GM18909 (cell line): ENCODE measurements around the gene STXBP6.

ENCODE experiments used
- ATAC-seq: cut with Tn5 transposase; IDR thresholded peaks from one replicate; pipeline ENCODE4 v1.9.1; 2021; ENCODE audit warnings: mild to moderate bottlenecking; ENCODE audit not compliant: unreplicated experiment, poor library complexity

STXBP6 gene

GRCh38 chr14:25053585-25053984 is 3.6 kb upstream of the STXBP6 start:
- no peak for ATAC-seq

DNA sequence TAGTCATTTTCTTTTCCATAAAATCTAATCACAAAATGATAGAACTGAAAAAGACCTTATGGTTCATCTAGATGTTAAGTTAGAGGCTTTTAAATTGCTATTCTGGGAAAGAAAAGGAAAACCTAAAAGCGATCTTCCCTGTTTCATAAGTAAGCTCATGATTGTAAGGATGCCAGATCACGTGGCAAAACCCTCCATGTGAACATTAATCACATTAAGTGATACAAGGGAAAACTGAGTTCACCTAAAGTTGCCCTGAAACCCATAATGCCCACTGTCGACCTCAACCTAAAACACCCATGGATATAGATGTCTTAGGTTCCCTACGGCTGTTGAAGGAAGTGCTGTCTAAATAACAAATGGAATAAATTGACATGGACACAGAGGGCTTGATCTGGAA is 3.0 kb upstream of the STXBP6 start:
- ATAC-seq: no peak

DNA sequence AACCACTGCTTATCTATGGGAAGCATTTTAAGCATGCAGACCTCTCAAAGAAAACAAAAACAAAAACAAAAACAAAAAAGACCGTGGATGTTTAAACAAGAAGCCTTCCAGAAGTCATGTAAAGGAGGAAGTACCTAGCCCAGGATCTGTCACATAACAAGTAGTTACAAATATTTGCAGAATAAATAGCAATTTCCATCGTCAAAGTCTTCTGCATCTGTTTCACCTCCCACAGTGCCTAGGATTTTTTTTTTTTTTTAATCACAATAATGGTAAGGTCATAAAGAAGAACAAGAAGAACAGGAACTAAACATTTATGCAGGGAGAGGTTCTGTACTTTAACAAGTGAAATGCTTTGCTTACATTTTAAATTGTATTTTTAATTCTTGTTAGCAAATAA is 2.4 kb upstream of the STXBP6 start:
- no peak for ATAC-seq

- no peak for ATAC-seq
Observed at GRCh38 chr14:25050269-25051150, 563 bp upstream of the STXBP6 start.

DNA sequence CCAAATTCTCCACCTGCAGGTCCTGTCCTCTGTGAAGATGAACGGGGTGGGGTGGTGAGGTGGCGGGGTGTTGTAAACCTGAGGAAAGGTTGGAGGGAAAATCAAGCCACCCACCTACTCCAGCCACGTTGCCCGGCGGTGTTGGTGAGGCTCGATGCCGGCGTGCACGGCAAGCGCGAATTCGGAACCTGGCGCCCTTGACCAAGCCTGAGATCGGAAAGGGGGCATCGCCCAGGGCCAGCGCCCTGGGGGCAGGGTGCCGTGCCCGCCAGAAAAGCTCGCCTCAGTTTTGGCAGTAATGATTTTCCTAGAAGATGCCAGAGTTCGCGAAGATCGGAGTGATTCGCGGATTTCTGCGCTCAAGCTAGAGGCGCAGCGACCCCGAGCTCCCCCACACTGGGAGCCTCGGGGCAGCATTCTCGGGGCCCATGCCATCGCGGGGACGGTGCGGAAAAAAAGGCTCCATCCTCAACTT is 817 bp downstream of the STXBP6 start:
- no peak for ATAC-seq

DNA sequence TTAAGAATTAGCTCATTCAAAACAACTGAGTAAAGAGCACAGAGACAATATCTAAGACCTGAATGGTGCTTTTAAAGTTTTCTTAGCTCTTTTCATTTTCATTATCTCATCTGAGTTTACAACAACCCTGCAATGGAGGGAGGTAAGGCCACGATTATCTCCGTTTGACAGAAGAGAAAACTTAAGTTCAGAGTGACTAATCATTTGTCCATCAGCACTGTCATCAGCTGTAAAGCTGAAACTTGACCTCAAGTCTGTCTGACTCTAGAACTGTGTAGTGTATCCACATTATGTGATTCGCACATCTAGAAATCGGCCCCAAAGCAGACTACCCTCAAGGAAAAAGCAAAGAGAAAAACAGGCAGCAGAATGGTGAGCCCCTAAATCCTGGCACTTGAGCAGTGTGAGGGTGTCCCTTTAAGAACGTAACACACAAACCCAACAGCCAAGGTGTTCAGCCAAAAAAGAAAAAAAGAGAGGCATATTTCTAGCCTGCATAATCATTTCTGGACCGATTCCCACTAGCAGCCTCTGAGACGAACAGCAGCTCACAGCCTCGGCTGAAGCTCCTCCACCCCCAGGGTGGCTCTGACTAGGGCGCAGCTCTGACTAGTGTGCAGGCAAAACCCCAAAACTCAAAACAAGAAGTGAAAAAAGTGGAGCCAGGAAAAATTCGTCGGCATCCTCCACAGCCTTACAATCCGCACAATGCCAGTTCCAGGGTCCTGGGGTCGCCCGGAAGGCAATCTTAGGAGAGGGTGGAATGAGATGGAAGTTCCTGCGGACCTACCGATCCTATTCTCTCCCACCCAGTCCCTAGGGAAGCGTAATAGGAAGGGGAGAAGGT is 1.6 kb downstream of the STXBP6 start:
- no peak for ATAC-seq

DNA sequence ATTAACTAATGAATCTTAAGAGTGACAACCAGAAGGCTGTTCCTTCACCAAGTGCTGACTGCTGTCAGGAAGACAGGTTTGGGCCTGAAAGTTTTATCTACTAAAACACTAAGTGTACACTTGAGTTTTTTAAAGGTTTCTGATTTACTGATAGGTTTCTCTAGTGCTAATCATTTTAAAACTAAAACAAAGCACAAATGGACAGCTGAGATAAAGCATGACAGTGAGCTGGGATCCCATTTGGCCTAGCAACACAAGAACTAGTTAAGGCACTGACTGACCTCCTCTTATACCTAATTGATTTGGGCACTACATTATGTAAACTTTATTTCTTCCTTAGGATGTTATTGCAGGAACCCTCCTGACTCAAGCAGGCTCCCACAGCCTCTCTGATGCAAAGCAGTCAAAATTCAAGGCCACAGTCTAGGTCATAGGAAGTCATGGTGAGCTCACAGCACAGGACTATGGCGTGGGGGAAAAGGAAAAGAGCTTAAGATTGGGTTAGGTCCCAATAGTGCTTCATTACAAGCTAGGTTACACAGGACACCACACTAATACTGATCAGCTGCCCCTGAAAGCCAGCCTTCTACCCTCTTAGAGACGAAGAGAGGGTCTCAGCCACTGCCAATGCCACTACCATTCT is 3.5 kb downstream of the STXBP6 start:
- ATAC-seq: no peak

GRCh38 chr14:25044106-25044698 is 5.7 kb downstream of the STXBP6 start:
- ATAC-seq: no peak

GRCh38 chr14:25042362-25043299 is 7.3 kb downstream of the STXBP6 start:
- ATAC-seq: no peak

DNA sequence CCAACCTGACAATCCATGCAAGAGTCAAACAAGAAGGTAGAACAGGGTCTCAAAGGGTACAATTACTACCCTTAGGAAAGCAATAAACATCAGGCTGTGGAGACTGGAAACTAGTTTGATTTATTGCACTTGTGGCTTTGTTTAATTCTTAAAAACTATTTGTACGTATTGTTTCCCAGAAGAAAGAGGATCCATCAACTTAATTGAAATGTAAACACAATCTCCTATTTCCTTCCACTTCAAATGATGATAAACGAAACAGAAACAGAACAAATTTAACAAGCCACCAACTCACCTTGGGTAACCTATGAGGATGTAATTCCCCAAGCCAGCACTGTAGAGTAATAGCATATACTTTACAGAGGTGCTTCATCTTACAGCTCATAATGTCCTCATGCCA is 8.0 kb downstream of the STXBP6 start:
- no peak for ATAC-seq

GRCh38 chr14:25041484-25041883 is 8.5 kb downstream of the STXBP6 start:
- no peak for ATAC-seq

GRCh38 chr14:25039933-25040332 is 10.0 kb downstream of the STXBP6 start:
- no peak for ATAC-seq

DNA sequence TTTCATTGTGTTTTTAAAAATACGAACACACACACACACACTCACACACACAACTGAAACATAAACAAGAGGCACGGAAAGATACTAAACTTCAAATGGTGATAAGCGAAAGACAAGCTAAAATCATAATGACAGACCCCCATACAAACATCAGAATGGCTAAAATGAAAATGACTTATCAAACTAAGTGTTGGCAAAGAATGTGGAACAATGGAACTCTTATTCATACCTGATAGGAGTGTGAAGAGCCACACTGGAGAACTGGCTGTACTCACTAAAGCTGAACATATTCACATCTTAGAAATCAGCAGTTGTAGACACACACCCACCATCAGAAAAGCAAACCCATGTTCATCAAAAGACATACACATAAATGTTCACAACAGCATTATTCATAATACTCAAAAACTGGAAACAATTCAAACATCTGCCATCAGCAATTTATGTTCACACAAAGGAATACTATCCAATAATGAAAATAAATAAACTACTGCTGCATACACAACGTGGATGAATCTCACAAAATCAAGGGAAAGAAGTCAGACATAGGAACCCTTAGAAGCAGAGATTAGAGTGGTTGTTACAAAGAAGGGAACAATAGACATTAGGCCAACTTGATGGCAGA is 11.8 kb downstream of the STXBP6 start:
- ATAC-seq: no peak

DNA sequence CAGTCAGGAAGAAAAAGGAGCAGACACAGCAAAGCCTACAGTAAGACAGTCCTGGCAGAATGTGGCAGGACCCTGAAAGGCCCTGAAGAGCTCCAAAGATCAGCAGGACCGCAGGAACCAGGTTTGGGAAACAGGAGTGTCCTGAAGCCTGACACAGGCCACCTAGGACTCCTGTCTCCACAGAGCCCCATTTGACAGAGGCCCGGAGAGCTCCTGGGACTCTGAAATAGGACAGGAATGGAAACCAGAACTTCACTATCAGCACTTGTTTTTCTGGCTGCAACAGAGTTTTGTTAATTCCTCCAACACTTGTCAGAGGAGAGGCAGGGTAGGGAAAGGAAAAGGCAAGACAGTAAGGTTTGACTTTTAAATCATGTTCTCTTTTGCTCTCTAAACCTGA is 12.9 kb downstream of the STXBP6 start:
- ATAC-seq: no peak

DNA sequence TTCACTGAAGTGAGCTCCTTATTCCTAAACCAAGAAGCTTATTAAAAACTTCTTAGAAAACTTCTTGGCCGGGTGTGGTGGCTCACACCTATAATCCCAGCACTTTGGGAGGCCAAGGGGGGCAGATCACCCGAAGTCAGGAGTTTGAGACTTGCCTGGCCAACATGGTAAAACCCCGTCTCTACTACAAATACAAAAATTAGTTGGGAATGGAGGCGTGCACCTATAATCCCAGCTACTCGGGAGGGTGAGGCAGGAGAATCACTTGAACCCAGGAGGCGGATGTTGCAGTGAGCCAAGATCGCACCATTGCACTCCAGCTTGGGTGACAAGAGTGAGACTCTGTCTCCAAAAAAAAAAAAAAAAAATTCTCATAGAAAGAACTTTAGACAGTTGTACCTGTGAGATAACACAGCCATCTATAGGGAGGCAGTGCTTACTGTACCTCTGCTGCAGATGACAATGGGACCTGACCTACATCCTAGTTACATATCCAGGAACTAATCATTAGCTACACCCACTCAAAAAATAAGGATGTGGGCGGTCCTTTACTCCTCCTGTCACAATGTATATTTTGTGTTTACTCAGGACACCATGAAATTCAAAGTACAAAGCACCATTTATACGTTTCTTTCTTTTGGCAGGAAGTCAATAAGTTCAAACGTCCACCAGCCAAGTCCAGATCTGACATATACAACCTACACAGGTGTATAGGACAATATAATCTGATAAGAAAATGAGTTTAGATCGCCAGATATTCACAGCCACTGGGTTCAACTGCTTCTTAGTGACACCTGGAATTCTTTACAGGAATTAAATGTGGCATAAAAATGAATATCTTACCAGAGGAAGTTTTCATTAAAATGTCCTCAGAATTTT is 14.9 kb downstream of the STXBP6 start:
- no peak for ATAC-seq

DNA sequence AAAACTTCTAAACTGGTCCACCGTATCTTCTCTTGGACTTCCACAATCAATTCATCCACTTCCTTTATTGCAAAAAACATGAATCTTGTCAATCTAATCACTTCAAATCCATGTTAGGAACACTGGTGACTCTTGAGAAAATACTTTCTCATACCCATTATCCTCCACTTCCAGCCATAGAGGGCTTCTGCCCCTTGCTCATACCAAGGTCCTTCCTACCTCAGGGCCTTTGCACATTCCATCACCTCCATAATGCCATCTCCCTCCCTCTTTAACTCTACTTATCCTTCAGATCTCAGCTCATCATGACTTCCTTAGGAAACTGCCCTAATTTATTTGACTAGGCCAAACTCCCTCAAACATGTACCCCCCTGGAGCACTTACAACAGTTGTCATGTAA is 16.6 kb downstream of the STXBP6 start:
- no peak for ATAC-seq

DNA sequence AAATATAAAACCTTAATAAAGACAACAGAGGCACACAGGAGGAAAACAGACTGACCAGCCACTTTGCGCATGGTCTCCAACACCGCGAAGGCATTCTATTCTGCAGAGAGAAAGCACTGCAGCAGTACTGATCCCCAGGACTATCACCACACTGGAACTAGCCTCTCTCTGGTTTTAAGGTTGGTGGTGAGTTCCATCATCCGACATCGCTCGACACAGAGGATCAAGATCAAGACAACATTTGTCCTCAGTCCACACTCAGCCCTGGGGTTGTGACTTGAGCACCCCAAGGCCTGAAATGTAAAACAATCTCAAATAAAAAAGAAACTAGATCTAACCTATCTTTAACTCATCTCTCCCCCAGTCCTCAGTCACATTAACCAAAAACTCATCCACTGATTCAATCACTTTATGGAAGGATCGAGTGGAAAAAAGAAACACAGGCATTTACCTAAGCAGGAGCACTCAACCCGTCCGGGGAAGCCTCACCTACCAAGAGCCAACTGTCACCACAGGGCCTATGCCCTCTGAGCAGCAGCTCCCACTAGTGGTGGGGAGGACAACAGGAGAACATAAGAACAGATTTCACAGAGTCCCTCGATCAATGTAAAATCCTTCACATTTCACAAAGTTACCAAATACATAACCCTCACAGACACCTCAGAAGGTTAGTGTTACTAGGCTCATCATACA is 17.7 kb downstream of the STXBP6 start:
- no peak for ATAC-seq
